ENCODE data around the gene ATG101. TPM values are rescaled to one million over a fixed set of nuclear protein-coding genes. Genes with fewer than 3 reads are reported as not detected.

ATG101 gene
- total and polyA plus RNA-seq, 3 donors from 2014 or later = 52.6 to 64.5 (median 64.5) TPM

DNA sequence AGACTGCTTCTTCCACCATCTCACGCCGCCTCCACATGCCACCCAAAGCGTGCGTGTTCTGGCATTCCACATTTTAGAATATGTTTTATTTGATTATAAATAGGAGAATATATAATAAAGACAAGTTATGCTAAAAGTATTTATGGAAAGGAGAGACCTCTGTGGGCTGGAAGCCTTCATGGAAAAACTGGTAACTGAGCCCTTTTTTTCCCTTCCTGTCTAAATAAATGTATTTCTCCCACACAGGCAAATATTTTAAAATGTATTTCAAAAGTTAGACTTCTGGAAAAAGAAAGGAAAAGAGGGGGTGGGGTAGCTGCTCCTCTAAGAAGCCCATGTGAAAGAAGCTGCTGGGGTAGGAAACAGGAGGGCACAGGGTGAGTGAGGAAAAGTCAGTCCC, 34.6 kb upstream of the ATG101 start:
- no peaks in the 10 kb centered on the region for H3K9me3 ChIP-seq
- intact Hi-C loops (cut with DNase I; ENCODE audit: low total_unique reads) = no loop called here
- no peaks in the 10 kb centered on the region for H3K27me3 ChIP-seq
- DNase-seq = no peak
- TF ChIP-seq POLR2A (IDR thresholded peaks at IDR 0.05) = no peak
- TF ChIP-seq, protein P1, sequence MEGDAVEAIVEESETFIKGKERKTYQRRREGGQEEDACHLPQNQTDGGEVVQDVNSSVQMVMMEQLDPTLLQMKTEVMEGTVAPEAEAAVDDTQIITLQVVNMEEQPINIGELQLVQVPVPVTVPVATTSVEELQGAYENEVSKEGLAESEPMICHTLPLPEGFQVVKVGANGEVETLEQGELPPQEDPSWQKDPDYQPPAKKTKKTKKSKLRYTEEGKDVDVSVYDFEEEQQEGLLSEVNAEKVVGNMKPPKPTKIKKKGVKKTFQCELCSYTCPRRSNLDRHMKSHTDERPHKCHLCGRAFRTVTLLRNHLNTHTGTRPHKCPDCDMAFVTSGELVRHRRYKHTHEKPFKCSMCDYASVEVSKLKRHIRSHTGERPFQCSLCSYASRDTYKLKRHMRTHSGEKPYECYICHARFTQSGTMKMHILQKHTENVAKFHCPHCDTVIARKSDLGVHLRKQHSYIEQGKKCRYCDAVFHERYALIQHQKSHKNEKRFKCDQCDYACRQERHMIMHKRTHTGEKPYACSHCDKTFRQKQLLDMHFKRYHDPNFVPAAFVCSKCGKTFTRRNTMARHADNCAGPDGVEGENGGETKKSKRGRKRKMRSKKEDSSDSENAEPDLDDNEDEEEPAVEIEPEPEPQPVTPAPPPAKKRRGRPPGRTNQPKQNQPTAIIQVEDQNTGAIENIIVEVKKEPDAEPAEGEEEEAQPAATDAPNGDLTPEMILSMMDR (IDR thresholded peaks at IDR 0.05) = no peak
- no peaks in the 10 kb centered on the region for H3K36me3 ChIP-seq (ENCODE audit: low read depth, missing control alignments)
- peak overlapping the region; percentile 87 to 95 for H3K27ac ChIP-seq
- 84 to 91% methylated on average over 4 of the region's 4 CpGs for WGBS, 2 donors
- no peak overlapping the region for H3K4me3 ChIP-seq
- peaks cover 47% of the 10 kb centered on the region for H3K4me1 ChIP-seq

DNA sequence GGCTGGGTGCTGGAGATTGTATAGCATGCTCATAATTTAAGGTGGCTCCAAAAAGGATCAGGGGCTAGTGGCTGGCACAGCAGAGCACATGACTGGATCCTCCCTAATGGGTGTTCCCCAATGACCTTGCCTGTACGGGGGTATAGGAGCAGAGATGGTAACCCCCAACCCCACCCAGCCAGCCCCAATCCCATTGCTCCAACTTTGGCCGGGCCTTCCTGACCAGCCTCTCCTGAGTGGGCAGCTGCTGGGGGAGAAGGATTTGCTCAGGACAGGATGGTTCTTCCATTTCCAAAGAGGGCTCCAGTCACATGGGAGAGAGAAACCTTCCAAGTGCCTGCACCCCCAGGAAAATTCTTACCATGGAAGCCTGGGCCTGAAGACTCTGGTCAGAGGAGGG, 33.9 kb upstream of the ATG101 start:
- 51 to 56% methylated on average over 2 of the region's 2 CpGs for WGBS, 2 donors
- Histone ChIP-seq H3K36me3 (ENCODE audit: low read depth, missing control alignments) (no peaks in the 10 kb centered on the region), H3K27ac (peak overlapping the region; percentile 87 to 95), H3K4me1 (peaks cover 51% of the 10 kb centered on the region), H3K27me3 (no peaks in the 10 kb centered on the region), H3K9me3 (no peaks in the 10 kb centered on the region), H3K4me3 (no peak overlapping the region)
- no peak for DNase-seq
- TF ChIP-seq, protein P1 (IDR thresholded peaks at IDR 0.05) = no peak
- TF ChIP-seq POLR2A (IDR thresholded peaks at IDR 0.05) = no peak
- intact Hi-C loops (cut with DNase I; ENCODE audit: low total_unique reads) = no loop called here

DNA sequence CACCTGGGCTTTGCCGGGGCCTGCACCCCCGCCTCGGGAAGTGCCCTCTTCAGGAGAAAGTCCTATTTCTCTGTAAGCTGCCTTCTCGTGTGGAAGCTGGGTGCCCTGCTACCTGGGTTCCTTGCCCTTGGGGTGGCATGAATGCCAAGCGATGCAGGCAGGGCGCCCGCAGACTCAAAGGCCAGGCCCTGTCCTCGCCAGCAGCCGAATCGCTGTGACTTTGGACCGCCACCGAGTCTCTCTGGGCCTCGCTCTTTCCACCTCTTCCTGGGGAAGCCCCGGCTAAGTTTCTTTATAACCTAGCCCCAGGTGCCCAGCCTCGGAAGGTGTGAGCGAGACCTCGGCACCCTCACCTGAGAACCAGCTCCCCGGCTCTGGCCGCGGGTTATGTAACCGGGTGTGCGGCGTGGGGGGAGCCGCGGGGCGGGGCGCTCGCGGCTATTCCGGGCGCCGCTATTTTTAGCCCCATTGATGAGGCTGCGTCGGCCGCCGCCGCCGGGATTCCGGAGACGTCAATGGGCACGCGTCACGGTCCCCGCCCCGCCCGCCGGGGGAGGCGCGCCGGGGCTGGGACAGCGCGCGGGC, 33.1 kb upstream of the ATG101 start:
- H3K27ac ChIP-seq = peak overlapping the region; percentile 87 to 95
- intact Hi-C loops (cut with DNase I; ENCODE audit: low total_unique reads) = no loop called here
- H3K4me1 ChIP-seq = peaks cover 55% of the 10 kb centered on the region

DNA sequence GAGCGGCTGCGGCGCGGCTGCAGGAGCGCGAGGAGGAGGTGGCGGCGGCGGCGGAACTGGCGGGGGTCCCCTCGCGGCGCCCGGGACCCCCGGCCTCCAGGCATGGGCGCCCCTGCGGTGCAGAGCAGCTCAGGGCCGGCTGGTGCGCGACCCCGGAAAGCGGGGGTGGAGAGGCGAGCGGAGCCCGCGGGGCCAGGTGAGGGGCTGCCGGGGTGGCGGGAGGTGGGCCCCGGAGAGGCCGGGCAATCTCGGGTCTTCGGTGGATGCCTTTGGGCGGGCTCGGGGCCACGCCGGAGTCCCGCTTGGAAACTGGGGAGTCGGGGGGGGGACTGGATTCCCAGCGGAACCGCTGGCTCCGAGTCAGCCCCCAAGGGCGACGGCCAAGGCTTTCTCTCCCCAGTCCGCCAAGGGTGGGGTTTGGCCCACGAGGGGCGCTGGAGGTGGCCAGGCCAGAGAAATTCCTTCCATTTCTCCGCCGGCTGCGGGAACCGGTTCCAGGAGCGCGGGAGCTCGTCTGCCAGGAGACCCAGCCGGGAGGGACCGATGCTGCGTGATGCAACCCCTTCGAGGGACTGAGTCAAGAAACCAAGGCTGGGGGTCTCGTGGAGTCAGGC, 32.4 kb upstream of the ATG101 start:
- TF ChIP-seq, protein P1 (IDR thresholded peaks at IDR 0.05) = no peak
- TF ChIP-seq POLR2A (IDR thresholded peaks at IDR 0.05) = no peak
- Histone ChIP-seq H3K4me3 (peak overlapping the region; percentile 62 to 81), H3K36me3 (ENCODE audit: low read depth, missing control alignments) (no peaks in the 10 kb centered on the region), H3K4me1 (peaks cover 57% of the 10 kb centered on the region), H3K27ac (peak overlapping the region; percentile 92 to 94), H3K9me3 (no peaks in the 10 kb centered on the region), H3K27me3 (no peaks in the 10 kb centered on the region)
- intact Hi-C loops (cut with DNase I; ENCODE audit: low total_unique reads) = no loop called here
- 1 to 2% methylated on average over 14 to 39 of the region's 59 CpGs for WGBS, 2 donors
- DNase-seq = peak; percentile 64

More for the DNA sequence above, 33.1 kb upstream of the ATG101 start:
- Histone ChIP-seq H3K27me3 (no peaks in the 10 kb centered on the region), H3K9me3 (no peaks in the 10 kb centered on the region), H3K4me3 (peak overlapping the region in 1 of 2 donors; percentile 27), H3K36me3 (ENCODE audit: low read depth, missing control alignments) (no peaks in the 10 kb centered on the region)
- WGBS, 2 donors = 7 to 11% methylated on average over 29 to 52 of the region's 53 CpGs
- peak; percentile 94 for DNase-seq
- no peak for TF ChIP-seq POLR2A (IDR thresholded peaks at IDR 0.05)

DNA sequence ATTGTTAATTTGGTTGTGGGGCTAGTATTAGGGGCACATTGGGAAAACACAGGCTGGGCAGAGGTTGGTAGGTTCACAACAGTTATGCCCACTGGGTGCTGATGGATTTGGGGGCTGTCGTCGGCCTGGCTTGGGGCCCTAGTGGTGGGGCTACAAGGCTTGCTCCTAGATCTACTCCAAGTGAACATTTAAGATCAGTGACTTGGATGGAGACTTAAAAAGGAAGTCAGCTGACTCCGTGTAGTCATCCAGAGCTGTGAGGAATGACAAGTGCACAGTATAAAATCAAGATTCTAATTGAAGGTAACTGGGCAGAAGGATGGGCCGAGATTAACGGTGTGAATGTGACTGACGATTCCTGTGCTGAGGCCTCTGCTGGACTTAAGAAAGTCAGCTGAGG, 31.3 kb upstream of the ATG101 start:
- peak overlapping the region; percentile 92 to 94 for H3K27ac ChIP-seq
- TF ChIP-seq, protein P1 (IDR thresholded peaks at IDR 0.05) = no peak
- no peak for TF ChIP-seq POLR2A (IDR thresholded peaks at IDR 0.05)
- peaks cover 64% of the 10 kb centered on the region for H3K4me1 ChIP-seq
- H3K36me3 ChIP-seq (ENCODE audit: low read depth, missing control alignments) = no peaks in the 10 kb centered on the region
- peak overlapping the region in 1 of 2 donors; percentile 81 for H3K4me3 ChIP-seq
- no peak for DNase-seq
- H3K27me3 ChIP-seq = no peaks in the 10 kb centered on the region
- 42 to 65% methylated on average over 6 of the region's 6 CpGs for WGBS, 2 donors
- intact Hi-C loops (cut with DNase I; ENCODE audit: low total_unique reads) = no loop called here
- no peaks in the 10 kb centered on the region for H3K9me3 ChIP-seq
